SW 1271 (cell line): Measurements from ENCODE around the gene TBXA2R.
"Not testable (repeated sequence)": the region's sequence is repeated elsewhere in the genome, so short reads cannot be mapped to it uniquely, and the experiment has no call there.

Source experiments
- DNase-seq, 2 experiments: peaks; one replicate each; lab custom pipeline; 2025; lab: John Stamatoyannopoulos, UW

The TBXA2R gene

GRCh38 chr19:3605361-3605760 is 1.3 kb downstream of the TBXA2R start:
- DNase-seq: no peak

- no peak for DNase-seq
These were observed 1.7 kb downstream of the TBXA2R start for GRCh38 chr19:3604987-3605343.

GRCh38 chr19:3604227-3604986 is 2.3 kb downstream of the TBXA2R start:
- no peak for DNase-seq

GRCh38 chr19:3603121-3603811 is 3.4 kb downstream of the TBXA2R start:
- DNase-seq: no peak

- no peak for DNase-seq
These were observed 5.7 kb downstream of the TBXA2R start for GRCh38 chr19:3601021-3601420.

- no peak for DNase-seq
These were observed 6.9 kb downstream of the TBXA2R start for GRCh38 chr19:3599776-3600187.

GRCh38 chr19:3595521-3596061 is 11.1 kb downstream of the TBXA2R start:
- no peak for DNase-seq

- DNase-seq: no peak
These were observed 13.5 kb downstream of the TBXA2R start for GRCh38 chr19:3593156-3593555.

GRCh38 chr19:3591876-3592613 is 14.6 kb downstream of the TBXA2R start:
- no peak for DNase-seq

- no peak for DNase-seq
These were observed 15.6 kb downstream of the TBXA2R start for GRCh38 chr19:3590991-3591659.

- DNase-seq: no peak
These were observed 16.7 kb downstream of the TBXA2R start for GRCh38 chr19:3589949-3590348.

- no peak for DNase-seq
These were observed 17.2 kb downstream of the TBXA2R start for GRCh38 chr19:3589439-3589838.

GRCh38 chr19:3586707-3587346 is 19.8 kb downstream of the TBXA2R start:
- DNase-seq: no peak

- DNase-seq: no peak
These were observed 20.5 kb downstream of the TBXA2R start for GRCh38 chr19:3586127-3586626.

- DNase-seq: no peak
These were observed 21.2 kb downstream of the TBXA2R start, which contains the start of gene GIPC3 for GRCh38 chr19:3585301-3586126. TSS of gene GIPC3 (plus strand) at chr19:3585478. CDS start at chr19:3585598, 120 bp downstream.

GRCh38 chr19:3584036-3584802 is 22.5 kb downstream of the TBXA2R start:
- DNase-seq: not testable (repeated sequence)

GRCh38 chr19:3581792-3582191 is 24.9 kb downstream of the TBXA2R start:
- DNase-seq: not testable (repeated sequence)

GRCh38 chr19:3580156-3580934 is 26.3 kb downstream of the TBXA2R start:
- DNase-seq: no peak

GRCh38 chr19:3578390-3578789 is 28.3 kb downstream of the TBXA2R start:
- no peak for DNase-seq
